NCI-H2227 treated with DMSO at 0.1 percent for 48 hours (cell line): ENCODE data around the gene ZSCAN25.
"Not testable (repeated sequence)": the region's sequence is repeated elsewhere in the genome, so short reads cannot be mapped to it uniquely, and the experiment has no call there.

Experiments
- DNase-seq: peaks from one replicate; lab custom pipeline; 2025; lab: John Stamatoyannopoulos, UW

Gene ZSCAN25

DNA sequence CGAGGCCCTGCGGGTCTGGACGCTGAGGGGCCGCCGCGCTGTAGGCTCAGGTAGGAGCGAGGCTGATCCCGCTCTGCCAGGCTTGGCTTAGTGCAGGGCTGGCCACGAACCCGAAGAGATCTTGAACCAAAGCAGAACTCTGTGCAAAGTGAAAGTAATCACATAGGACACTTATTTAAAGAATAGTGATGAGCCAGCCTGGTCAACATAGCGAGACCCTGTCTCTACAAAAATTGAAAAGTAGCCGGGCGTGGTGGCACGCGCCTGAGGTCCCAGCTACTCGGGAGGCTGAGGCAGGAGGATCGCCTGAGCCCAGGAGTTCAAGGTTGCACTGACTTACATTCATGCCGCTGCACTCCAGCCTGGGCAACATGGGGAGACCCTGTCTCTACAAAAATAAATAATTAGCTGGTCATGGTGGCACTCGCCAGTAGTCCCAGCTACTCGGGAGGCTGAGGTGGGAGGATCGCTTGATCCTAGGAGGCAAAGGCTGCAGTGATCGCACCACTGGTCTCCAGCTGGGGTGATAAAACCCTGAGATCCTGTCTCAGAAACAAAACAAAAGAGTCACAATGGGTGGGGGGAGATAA is 541 bp downstream of the ZSCAN25 start:
- no peak for DNase-seq

DNA sequence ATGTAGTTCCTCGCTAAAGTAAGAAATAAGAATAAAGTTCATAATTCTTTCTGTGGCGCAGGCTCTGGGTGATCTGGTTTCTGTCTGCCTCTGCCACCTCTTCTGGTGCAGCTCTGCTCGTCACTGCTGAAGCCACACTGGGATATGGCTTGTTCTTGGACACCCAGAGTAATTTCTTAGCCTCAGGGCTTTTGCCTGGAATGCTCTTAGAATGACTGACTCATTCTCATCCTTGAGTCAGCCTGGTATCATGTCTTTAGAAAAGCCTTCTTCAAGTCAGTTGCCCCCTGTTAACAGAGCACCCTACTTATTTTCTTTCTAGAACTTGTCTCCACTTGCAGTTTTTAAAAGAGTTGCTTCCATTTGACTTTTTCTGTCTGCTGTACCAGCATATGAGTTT is 2.0 kb downstream of the ZSCAN25 start:
- no peak for DNase-seq

DNA sequence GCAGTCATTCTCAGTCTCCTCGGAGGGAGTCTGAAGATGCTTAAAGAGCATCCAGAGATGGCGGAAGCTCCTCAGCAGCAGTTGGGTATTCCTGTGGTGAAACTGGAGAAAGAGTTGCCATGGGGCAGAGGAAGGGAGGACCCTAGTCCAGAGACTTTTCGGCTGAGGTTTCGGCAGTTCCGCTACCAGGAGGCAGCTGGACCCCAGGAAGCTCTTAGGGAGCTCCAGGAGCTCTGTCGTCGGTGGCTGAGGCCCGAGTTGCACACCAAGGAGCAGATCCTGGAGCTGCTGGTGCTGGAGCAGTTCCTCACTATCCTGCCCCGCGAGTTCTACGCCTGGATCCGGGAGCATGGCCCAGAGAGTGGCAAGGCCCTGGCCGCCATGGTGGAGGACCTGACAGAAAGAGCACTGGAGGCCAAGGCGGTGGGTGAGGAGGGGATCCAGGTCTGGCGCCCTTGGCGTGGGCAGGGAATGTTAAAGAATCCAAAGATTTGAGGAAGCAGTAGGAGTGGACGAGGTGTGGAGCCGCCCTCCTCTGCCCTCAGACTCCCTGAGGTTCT is 2.9 kb downstream of the ZSCAN25 start:
- no peak for DNase-seq

DNA sequence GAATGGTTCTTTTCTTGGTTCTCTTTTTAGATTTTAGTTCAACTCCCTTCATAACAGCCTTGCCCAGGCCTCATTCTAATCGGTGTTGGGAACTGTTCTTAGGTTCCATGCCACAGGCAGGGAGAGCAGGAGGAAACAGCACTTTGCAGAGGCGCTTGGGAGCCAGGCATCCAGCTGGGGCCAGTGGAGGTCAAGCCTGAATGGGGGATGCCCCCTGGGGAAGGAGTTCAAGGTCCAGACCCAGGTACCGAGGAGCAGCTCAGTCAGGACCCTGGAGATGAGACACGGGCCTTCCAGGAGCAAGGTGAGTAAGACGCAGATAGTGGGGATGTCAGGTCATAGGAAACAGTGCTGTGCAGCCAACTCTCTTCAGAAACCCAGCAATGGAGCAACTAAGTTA is 4.5 kb downstream of the ZSCAN25 start:
- no peak for DNase-seq

DNA sequence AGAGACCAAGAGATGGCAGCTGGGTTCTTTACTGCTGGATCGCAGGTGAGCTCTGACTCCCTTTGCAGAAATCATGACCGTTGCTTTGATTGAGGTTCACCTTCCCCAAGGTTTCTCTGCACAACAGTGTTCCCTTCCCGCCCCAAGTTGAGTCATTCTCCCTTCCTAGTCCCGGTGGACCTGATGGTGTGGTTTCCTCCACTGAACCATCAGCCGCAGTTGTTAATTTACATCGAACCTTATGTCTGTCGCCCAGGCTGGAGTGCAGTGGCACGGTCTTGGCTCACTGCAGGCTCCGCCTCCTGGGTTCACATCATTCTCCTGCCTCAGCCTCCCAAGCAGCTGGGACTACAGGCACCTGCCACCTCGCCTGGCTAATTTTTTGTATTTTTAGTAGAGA is 5.8 kb downstream of the ZSCAN25 start:
- no peak for DNase-seq

DNA sequence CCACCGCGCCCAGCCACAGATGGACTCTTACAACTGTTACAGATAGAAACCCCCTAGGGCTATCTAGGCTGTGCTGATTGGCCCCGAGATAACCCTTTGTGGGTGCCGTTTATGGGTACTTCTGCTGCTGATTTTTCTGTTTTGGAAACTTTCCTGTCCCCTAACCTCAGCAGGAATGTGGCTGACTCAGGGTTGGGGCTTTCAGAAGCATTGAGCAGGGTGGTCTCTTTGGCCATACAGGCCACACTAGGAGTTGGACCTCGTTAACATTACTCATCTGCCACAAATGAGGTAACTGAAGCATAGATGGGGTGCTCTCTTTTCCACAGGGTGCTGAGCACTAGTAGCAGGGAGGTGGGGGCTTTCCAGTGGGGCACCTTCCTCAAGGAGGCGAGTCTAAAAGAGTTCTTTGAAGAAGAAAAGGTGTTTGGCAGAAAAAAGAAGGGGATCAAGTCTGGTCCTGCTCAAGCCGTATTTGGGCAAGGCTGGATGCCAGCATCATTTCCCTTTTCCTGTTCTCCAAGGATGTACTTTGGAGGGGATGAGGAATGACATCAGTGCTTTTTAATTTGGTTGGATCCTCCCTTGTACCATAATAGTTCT is 6.4 kb downstream of the ZSCAN25 start:
- no peak for DNase-seq

DNA sequence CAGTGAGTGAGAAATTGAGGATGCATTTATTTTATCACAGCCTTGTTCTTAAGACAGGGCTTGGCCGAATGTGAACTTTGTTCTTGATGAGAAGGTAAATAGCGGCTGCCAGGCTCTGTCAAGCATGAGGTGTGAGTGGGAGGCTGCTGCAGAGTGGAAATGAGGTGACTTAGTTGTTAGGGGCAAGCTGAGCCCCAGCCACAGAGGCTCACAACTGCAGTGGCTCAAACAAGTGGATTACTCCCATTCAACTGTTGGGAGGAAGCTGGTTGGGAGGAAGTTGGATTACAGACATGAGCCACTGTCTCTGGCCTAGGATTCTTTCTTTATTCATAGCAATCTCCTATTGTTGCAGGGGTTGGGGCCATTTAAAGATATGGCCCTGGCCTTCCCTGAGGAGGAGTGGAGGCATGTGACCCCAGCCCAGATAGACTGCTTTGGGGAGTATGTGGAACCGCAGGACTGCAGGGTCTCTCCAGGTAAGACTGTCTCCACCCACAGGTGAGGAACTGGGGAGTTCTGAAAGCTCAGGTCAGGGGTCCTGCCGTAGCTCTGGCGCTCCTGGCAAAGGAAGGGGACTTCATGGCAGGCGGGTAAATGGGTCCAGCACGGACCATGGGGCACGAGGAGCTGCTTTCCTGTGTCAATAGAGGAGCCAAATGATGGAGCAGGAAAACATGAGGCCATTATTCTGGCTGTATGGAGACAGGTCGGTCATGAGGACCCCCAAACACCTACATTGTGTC is 7.1 kb downstream of the ZSCAN25 start:
- no peak for DNase-seq

DNA sequence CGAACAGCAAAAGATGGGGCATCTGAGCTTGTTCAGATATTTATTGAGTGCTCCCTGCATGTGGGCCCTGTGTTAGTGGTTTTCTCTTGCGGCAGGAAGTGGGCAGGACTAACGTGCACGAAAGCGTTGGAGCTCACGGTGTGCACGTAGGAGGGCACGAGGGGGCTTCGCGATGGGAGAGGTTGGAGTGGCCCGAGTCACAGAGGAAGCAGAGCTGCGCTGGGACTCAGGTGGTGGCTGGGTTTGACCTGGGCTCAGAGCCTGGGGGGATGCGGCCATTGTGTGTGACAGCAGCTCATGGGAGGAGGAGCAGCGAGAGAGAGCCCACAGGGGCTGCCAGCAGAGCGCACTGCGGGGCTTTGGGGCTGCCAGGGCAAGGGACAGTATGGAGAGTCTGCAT is 7.7 kb downstream of the ZSCAN25 start:
- no peak for DNase-seq

DNA sequence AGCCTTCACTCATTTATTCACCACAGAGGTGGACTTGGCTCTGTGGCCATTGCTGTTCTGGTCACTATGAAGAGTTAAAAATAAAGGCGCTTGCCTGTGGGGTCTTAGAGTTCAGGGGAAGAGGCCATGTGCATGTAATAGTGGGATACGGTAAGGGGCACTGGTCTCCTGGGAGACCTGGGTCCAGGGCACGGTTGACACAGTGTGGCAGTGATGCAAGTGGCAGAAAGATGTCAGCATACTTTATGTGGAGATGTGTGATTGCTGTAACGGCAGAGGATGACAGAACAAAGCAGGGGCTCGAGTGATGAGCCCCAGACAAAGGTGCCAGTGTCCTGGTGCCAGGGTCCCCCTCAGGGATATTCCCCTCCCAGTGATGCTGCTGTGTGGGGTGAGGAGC is 8.6 kb downstream of the ZSCAN25 start:
- DNase-seq, result no peak

DNA sequence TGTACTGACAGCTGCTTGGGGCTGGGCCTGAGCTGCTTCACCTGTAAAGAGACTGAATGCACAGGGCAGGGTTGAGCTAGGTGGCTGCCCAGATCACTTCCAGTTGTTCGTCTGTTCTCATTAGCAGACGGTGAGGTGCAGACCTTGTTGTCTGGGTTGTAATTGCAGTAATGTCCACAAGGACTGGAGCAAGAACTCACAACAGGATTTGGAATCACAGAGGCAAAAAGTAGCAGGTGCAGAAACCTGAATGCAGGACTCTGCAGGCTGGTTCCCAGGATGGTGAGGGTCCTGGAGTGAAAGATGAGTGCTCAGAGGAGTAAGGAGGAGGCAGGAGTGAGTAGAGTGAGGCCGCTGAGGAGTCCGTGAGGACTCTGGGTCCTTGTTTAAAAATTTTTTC is 9.2 kb downstream of the ZSCAN25 start:
- DNase-seq, result no peak

DNA sequence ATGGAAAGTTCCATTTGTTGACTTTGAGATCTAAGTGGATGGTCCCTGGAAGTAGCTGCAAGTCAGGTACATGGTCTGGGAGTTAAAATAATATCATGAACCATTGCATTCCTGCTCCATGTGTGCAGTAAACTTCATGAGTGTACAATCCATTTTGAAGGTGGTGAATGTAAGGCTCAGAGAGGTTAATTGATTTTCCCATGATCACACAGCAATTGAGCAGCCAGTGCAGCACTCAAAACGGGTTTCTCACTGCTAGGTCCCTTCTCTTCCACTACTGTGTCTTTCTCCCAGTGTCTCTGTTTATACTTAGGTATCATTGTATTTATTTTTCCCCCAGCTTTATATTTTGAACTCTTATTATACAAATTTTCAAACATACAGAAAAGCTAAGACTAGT is 9.9 kb downstream of the ZSCAN25 start:
- DNase-seq, result no peak

DNA sequence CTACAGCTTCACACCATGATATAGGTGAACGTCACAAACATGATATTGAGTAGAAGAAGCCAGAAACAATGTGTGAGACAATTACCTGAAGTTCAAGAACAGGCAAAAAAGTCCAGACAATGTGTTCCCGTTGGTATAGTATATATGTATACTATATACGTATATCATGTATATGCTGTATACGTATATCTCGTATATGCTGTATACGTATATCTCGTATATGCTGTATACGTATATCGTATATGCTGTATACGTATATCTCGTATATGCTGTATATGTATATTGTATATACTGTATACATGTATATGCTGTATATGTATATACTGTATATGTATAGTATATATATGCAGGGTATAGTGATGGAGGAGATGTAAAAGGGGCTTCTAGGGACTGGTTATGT is 10.8 kb downstream of the ZSCAN25 start:
- DNase-seq, result no peak

DNA sequence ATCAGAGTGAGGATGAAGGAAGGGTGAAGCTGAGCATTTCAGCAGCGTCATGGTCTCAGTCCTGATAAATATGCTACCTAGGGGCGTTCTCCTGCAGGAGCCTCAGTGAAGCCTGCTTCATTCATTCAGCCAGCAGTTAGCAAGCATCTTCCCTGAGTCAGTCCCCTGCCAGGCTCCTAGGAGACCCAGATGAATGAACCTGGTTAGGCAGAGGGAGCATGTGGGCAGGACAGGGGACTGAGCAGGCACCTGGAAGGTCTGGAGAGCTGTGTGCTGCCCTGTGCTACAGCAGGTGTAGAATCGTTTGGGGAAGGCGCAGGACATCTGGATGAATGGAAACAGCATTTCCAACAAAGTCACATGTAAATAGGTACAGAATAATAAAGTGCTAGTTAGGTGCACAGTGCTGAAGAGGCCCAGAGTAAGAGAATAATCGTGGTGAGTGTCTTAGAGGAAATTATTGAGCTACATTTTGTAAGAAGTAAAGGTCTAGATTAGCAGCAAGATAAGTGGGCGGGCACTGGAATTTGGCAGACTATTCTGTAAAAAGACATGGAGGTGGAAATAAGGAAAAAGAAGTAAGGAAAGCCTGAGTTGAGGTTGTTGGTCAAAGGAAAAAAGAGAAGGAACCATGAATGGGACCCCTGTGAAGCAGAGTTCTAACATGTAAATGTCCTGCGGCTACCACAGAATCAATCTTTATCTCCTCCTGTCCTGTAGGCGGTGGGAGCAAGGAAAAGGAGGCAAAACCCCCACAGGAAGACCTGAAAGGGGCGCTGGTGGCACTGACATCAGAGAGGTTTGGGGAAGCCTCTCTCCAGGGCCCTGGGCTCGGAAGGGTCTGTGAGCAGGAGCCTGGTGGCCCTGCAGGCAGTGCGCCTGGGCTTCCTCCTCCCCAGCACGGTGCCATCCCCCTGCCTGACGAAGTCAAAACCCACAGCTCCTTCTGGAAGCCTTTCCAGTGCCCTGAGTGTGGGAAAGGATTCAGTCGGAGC is 12.0 kb downstream of the ZSCAN25 start:
- DNase-seq, result no peak

DNA sequence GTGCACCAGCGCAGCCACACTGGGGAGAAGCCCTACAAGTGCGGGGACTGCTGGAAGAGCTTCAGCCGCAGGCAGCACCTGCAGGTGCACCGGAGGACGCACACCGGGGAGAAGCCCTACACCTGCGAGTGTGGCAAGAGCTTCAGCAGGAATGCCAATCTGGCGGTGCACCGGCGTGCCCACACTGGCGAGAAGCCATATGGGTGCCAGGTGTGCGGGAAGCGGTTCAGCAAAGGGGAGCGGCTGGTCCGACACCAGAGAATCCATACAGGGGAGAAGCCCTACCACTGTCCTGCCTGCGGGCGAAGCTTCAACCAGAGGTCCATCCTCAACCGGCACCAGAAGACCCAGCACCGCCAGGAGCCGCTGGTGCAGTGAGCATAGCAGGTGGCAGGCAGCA is 12.9 kb downstream of the ZSCAN25 start:
- no peak for DNase-seq

DNA sequence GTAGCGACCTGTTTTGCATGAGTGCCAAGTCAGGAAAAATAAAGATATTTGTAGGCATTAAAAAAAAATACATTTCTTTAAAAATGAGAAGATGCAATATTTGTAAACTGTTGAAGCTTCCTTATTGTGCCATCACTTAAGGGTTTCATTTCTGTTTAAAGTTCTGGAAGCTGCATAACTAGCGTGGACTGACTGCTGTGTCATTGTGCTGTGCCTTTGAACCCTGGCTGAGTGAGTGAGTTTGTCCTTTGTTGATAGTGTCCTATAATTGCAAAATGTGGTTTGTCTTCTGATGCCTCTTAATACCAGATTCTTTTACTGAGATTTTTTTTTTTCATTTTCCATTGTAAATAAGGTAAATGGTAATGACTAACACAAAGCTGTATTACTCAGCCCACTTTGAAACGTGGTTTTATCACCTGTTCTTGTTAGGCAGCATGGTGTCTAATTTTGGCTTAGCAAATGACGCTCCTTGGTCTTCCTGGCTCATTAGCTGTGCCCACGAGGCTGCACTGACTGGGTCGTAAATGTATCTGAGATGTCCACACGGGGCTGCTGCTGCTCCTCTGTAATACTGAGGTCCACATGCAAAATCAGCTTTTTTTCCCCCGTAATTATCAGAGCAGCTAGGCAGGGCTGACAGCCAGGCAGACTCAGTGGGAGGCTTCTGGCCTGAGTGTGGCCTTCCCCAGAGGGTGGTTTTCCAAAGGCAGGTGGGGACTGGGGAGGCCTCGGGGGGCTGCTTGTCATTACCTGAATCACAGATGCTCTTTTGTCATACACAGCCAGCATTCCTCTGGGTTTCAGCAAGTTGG is 14.8 kb downstream of the ZSCAN25 start:
- peak; percentile 72 for DNase-seq

DNA sequence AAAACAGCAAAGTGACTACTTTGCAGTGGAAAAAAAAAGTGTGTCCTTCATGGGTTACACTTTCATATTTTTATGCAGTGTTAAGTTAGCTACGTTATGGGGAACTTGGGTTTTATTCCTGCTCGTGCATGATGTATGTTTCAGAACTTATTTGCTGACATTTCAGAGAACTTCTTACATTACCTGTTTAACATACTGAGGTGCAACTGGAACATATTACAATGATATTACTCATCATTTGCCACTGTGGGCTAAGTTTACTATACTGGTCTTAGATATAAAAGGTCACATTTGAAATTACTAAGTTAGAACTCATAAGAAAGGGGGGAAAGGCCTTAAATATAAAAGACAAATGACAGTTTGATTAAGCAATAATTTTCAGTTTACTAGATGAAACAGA is 20.7 kb downstream of the ZSCAN25 start:
- DNase-seq, result not testable (repeated sequence)

DNA sequence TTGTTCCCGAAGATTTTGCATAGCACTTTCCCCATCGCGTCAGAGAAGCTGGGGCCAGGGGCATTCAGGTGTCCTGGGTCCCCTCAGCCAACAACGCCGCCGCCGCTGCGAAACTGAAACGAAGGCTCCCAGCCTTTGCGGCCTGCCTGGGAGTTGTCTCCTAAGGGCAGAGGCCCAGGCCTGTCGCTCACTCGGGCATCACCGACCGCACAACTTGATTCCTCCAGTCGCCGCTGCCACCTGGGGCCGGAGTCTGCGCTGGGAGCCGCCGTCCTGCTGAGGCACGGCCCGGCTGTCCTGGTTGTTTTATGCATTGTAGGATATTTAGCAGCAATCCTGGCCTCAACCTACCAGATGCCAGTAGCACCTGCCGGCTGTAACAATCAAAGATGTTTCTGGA is 22.0 kb downstream of the ZSCAN25 start:
- DNase-seq, result no peak

DNA sequence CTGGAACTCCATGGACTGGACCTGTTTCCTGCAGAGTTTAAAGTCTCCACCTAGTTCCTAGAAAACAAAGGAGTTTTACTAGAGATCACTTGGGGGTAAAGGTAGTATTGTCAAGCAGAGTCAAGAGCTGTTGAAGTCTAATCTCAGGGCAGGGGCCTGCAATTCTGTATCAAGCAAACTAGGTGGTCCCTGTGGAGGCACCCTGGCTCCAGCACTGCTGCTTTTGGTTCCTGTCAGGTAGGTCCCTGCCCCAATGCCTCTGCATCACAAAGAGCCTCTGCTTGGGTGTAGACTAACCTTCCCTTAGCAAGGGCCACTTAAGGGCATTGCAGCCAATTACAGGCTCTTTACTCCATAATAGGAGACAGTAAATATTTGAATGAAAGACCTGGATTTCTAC is 22.5 kb downstream of the ZSCAN25 start:
- DNase-seq, result no peak

DNA sequence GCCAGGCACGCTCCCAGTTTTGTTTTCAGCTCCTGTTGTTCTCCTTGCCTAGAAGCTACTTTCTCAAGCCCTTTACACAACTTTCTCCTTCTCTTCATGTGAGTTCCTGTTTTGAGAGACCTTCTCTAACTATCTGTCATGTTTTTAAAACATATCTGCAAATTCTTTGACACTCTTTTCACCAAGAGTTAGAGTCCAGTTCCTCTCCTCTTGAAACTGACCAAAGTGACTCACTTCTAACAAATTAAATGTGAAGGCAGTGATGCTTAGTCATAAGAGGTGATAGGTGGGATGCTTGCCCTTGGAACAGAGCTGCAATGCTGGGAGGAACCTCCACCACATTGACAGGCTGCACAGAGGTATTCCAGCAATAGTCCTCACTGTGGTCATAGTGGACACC is 25.3 kb downstream of the ZSCAN25 start:
- DNase-seq, result no peak

DNA sequence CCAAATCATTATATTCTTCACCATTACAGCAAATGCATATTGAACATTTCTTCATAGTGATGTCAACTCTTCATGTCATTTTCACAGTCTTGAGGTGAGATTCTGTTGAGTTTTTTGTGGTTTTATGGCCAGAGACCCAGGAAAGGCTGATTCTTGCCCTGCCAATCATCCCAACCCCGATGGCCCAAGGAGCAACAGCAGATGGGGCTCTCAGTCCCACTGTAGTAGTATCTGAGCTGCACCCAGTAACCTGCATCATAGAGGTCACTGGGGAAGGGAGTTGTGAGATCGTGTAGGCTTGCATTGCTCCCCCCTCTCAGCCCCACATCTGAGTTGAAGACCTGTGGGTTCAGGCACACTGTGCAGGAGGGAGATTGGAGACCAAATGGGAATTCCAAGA is 26.7 kb downstream of the ZSCAN25 start:
- DNase-seq, result no peak

DNA sequence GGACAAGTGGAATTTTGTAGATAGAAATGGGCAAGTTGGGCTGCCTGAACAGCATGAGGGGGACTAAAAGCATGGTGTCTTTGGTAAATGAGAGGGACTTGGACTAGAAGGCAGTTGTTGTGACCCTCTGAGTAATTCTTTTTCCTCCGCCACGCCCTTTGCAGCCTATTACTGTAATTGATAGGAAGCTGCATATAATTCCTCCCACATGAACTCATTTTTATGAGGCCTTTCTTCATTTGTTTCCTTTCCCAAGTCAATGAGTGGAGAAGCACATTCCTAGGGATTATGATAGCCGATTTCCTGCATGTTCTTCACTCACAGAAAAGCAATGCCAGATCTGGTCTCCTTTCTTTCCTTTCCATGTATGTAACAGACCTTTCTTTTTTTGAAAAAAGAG is 27.7 kb downstream of the ZSCAN25 start:
- DNase-seq, result no peak
